ENCODE measurements around the gene TIMM22. TPM values are rescaled to one million over a fixed set of nuclear protein-coding genes. Genes with fewer than 3 reads are reported as not detected.

Gene TIMM22
- total RNA-seq, 6 donors from 2014 or later = 6.3 to 13.5 (median 8.9) TPM

- H3K9me3 ChIP-seq = no peaks in the 10 kb centered on the region
- no peaks in the 10 kb centered on the region for H3K27me3 ChIP-seq
- H3K36me3 ChIP-seq = no peaks in the 10 kb centered on the region
- TF ChIP-seq POLR2AphosphoS5 (IDR thresholded peaks at IDR 0.05) (no peak), EP300 (IDR thresholded peaks at IDR 0.05) (no peak), CTCF (IDR thresholded peaks at IDR 0.05) (no peak), POLR2A (IDR thresholded peaks at IDR 0.05) (no peak)
- H3K4me3 ChIP-seq = no peak overlapping the region
- 84 to 91% methylated on average over 10 to 16 of the region's 16 CpGs for WGBS, 2 donors
- ATAC-seq (ENCODE audit: low FRiP score in 2 of 2) (no peak), DNase-seq (no peak)
- H3K27ac ChIP-seq = peak overlapping the region in 3 of 4 donors; percentile 61 to 67 (median 66)
- H3K4me1 ChIP-seq = peaks cover 5 to 12% (median 8%) of the 10 kb centered on the region in 4 donors
These were observed 43.2 kb upstream of the TIMM22 start for GRCh38 chr17:953767-954166.

- peak; percentile 40 to 84 for ATAC-seq (ENCODE audit: low FRiP score in 2 of 2)
- TF ChIP-seq CTCF (IDR thresholded peaks at IDR 0.05) = no peak
- peak in 2 of 4 donors; percentile 39 to 70 for TF ChIP-seq EP300 (IDR thresholded peaks at IDR 0.05)
- TF ChIP-seq POLR2AphosphoS5 (IDR thresholded peaks at IDR 0.05) = peak in 1 of 2 donors; percentile 39
- no peaks in the 10 kb centered on the region for H3K9me3 ChIP-seq
- H3K4me1 ChIP-seq = peaks cover 5 to 12% (median 8%) of the 10 kb centered on the region in 4 donors
- no peaks in the 10 kb centered on the region for H3K36me3 ChIP-seq
- no peaks in the 10 kb centered on the region for H3K27me3 ChIP-seq
- 45 to 54% methylated on average over 19 to 23 of the region's 23 CpGs for WGBS, 2 donors
- peak overlapping the region; percentile 33 to 67 (median 64) for H3K27ac ChIP-seq
- peak in 1 of 2 donors; percentile 69 for DNase-seq
- H3K4me3 ChIP-seq = no peak overlapping the region
These were observed 42.3 kb upstream of the TIMM22 start for GRCh38 chr17:954431-955164.

GRCh38 chr17:956905-957304 lies 40.0 kb upstream of the TIMM22 start:
- WGBS, 2 donors = 69% methylated on average over 8 of the region's 8 CpGs
- no peak for TF ChIP-seq POLR2AphosphoS5 (IDR thresholded peaks at IDR 0.05)
- TF ChIP-seq POLR2A (IDR thresholded peaks at IDR 0.05) = no peak
- no peak for TF ChIP-seq CTCF (IDR thresholded peaks at IDR 0.05)
- no peak for TF ChIP-seq EP300 (IDR thresholded peaks at IDR 0.05)
- DNase-seq (no peak), ATAC-seq (ENCODE audit: low FRiP score in 2 of 2) (no peak)
- no peak overlapping the region for H3K4me3 ChIP-seq
- no peaks in the 10 kb centered on the region for H3K36me3 ChIP-seq
- H3K27ac ChIP-seq = no peak overlapping the region
- H3K9me3 ChIP-seq = no peaks in the 10 kb centered on the region
- no peaks in the 10 kb centered on the region for H3K27me3 ChIP-seq
- peaks cover under 1 to 4% (median under 1%) of the 10 kb centered on the region in 4 donors for H3K4me1 ChIP-seq

GRCh38 chr17:957856-958421 lies 39.0 kb upstream of the TIMM22 start:
- Histone ChIP-seq H3K27ac (no peak overlapping the region), H3K27me3 (no peaks in the 10 kb centered on the region), H3K4me3 (no peak overlapping the region), H3K4me1 (peaks cover 0 to 3% (median 0%) of the 10 kb centered on the region in 4 donors), H3K9me3 (no peaks in the 10 kb centered on the region), H3K36me3 (no peaks in the 10 kb centered on the region)
- ATAC-seq (ENCODE audit: low FRiP score in 2 of 2) = no peak
- DNase-seq = no peak
- 83 to 84% methylated on average over 20 of the region's 20 CpGs for WGBS, 2 donors
- TF ChIP-seq CTCF (IDR thresholded peaks at IDR 0.05) (no peak), EP300 (IDR thresholded peaks at IDR 0.05) (no peak), POLR2A (IDR thresholded peaks at IDR 0.05) (no peak), POLR2AphosphoS5 (IDR thresholded peaks at IDR 0.05) (no peak)

Data from upper lobe of left lung (tissue), 6 donors.